GM23338 (cell line): ENCODE results near the gene LLGL2. TPM values are rescaled to one million over a fixed set of nuclear protein-coding genes. Genes with fewer than 3 reads are reported as not detected.

Experiments
- ATAC-seq: fragments of 200-7000 bp; cut with Tn5 transposase; 3 replicates; pipeline ENCODE4 v1.9.1; 2020
- DNase-seq: peaks from one replicate; pipeline ENCODE4 v3.0.0-alpha.2; 2015; ENCODE audit warnings: low spot score
- H2AFZ ChIP-seq: fragments of 200-600 bp; sonication (generic); 2 replicates; pipeline ENCODE4 v1.8.0; 2016; ENCODE audit warnings: antibody characterized with exemption, mild to moderate bottlenecking, moderate library complexity
- H3F3A ChIP-seq: fragments of 200-600 bp; sonication (generic); replicated peaks from 2 replicates; pipeline ENCODE4 v1.8.0; 2017; ENCODE audit warnings: antibody characterized with exemption, mixed run types, low read depth
- H3K27ac ChIP-seq: fragments of 200-600 bp; sonication (generic); 2 replicates; pipeline ENCODE4 v1.6.1; 2016; ENCODE audit warnings: low read depth
- H3K27me3 ChIP-seq: fragments of 200-600 bp; sonication (generic); 2 replicates; pipeline ENCODE4 v1.8.0; 2016; ENCODE audit warnings: mild to moderate bottlenecking, mixed run types, moderate library complexity; ENCODE audit not compliant: insufficient read depth
- H3K36me3 ChIP-seq: fragments of 200-600 bp; sonication (generic); 2 replicates; pipeline ENCODE4 v1.8.0; 2016; ENCODE audit warnings: mild to moderate bottlenecking; ENCODE audit not compliant: insufficient read depth
- H3K4me1 ChIP-seq: fragments of 200-600 bp; sonication (generic); 2 replicates; pipeline ENCODE4 v1.8.0; 2016; ENCODE audit warnings: mild to moderate bottlenecking, moderate library complexity; ENCODE audit not compliant: insufficient read depth
- H3K4me2 ChIP-seq: fragments of 200-600 bp; sonication (generic); 2 replicates; pipeline ENCODE4 v1.7.1; 2017; ENCODE audit warnings: mixed run types
- H3K4me3 ChIP-seq: fragments of 200-600 bp; sonication (generic); 2 replicates; pipeline ENCODE4 v1.6.1; 2016; ENCODE audit warnings: mixed run types
- H3K79me2 ChIP-seq: fragments of 200-600 bp; sonication (generic); replicated peaks from 2 replicates; pipeline ENCODE4 v1.8.0; 2017; ENCODE audit warnings: mild to moderate bottlenecking; ENCODE audit not compliant: insufficient read depth
- H3K9me2 ChIP-seq: fragments of 200-600 bp; sonication (generic); 2 replicates; pipeline ENCODE4 v1.8.0; 2017; ENCODE audit not compliant: insufficient read depth
- H4K20me1 ChIP-seq: fragments of 200-600 bp; sonication (generic); replicated peaks from 2 replicates; pipeline ENCODE4 v1.8.0; 2017; ENCODE audit warnings: mild to moderate bottlenecking; ENCODE audit not compliant: insufficient read depth
- H3K27ac Mint-ChIP-seq: 2 replicates; pipeline ENCODE4 v1.8.0; 2020; ENCODE audit warnings: inconsistent platforms, mild to moderate bottlenecking, moderate library complexity, mixed read lengths
- H3K27me3 Mint-ChIP-seq: 3 replicates; pipeline ENCODE4 v1.8.0; 2022; ENCODE audit warnings: low read depth, mild to moderate bottlenecking, moderate library complexity, mixed read lengths, inconsistent platforms; ENCODE audit not compliant: insufficient read depth, poor library complexity
- H3K36me3 Mint-ChIP-seq: 3 replicates; pipeline ENCODE4 v1.8.0; 2021; ENCODE audit warnings: low read depth, mild to moderate bottlenecking, inconsistent platforms, moderate library complexity, mixed read lengths
- H3K4me1 Mint-ChIP-seq: 3 replicates; pipeline ENCODE4 v1.8.0; 2020; ENCODE audit warnings: mild to moderate bottlenecking, inconsistent platforms, mixed read lengths
- H3K4me3 Mint-ChIP-seq: 3 replicates; pipeline ENCODE4 v1.8.0; 2021; ENCODE audit warnings: moderate library complexity, mild to moderate bottlenecking, inconsistent platforms, mixed read lengths
- H3K9me3 Mint-ChIP-seq: 3 replicates; pipeline ENCODE4 v1.8.0; 2020; ENCODE audit warnings: moderate library complexity, mild to moderate bottlenecking, inconsistent platforms, mixed read lengths
- CREB1 ChIP-seq: fragments of 250-450 bp; sonication (Bioruptor Pico); IDR thresholded peaks from 2 replicates; pipeline ENCODE4 v1.5.0; 2020; ENCODE audit warnings: low read depth, mild to moderate bottlenecking, moderate library complexity
- CTCF ChIP-seq, 2 experiments: fragments of 200-600 bp in 1 of 2; sonication (generic) in 1 of 2; conservative IDR thresholded peaks; 2 replicates each; pipeline versions ENCODE4 v1.5.1 to v1.6.1; 2016 to 2017; ENCODE audit warnings: antibody characterized with exemption in 2 of 2, low read depth in 2 of 2, mild to moderate bottlenecking in 2 of 2, moderate library complexity in 1 of 2
- ETS1 ChIP-seq: IDR thresholded peaks from 2 replicates; pipeline ENCODE4 v1.6.1; 2016; ENCODE audit warnings: antibody characterized with exemption
- EZH2phosphoT487 ChIP-seq: fragments of 200-600 bp; sonication (generic); IDR thresholded peaks from one replicate; pipeline ENCODE4 v1.8.1; 2018; ENCODE audit warnings: antibody characterized with exemption; ENCODE audit not compliant: unreplicated experiment
- JUNB ChIP-seq: IDR thresholded peaks from one replicate; pipeline ENCODE4 v1.6.1; 2016; ENCODE audit warnings: antibody characterized with exemption; ENCODE audit not compliant: unreplicated experiment
- NANOG ChIP-seq: IDR thresholded peaks from 2 replicates; pipeline ENCODE4 v1.6.1; 2016; ENCODE audit warnings: antibody characterized with exemption, borderline replicate concordance
- STAT1 ChIP-seq: IDR thresholded peaks from one replicate; pipeline ENCODE4 v1.6.1; 2016; ENCODE audit warnings: antibody characterized with exemption; ENCODE audit not compliant: unreplicated experiment
- ZNF114 ChIP-seq: fragments of 250-450 bp; sonication (Bioruptor Pico); IDR thresholded peaks from 2 replicates; pipeline ENCODE4 v1.5.0; 2020; ENCODE audit warnings: mild to moderate bottlenecking, moderate library complexity
- ZNF331 ChIP-seq: fragments of 250-450 bp; sonication (Bioruptor Pico); IDR thresholded peaks from 2 replicates; pipeline ENCODE4 v1.5.0; 2020; ENCODE audit warnings: low read depth, mild to moderate bottlenecking, moderate library complexity
- polyA plus RNA-seq: library from polyadenylated mRNA; unstranded; fragments of >200 nt; fragmentation: Nextera tagmentation; extraction: Ambion mirVana; gene quantifications from 2 replicates; pipeline ENCODE4 v1.2.1, GENCODE V29; 2016
- total RNA-seq: library from RNA; depleted of rRNA; stranded (reverse); fragments of >200 nt; shearing (Covaris generic); gene quantifications from 2 replicates; pipeline ENCODE4 v1.2.3, GENCODE V29; 2014
- TF ChIP-seq, protein P1 (sequence below): IDR thresholded peaks from one replicate; pipeline ENCODE4 v1.6.1; 2018; ENCODE audit warnings: antibody characterized with exemption; ENCODE audit not compliant: unreplicated experiment

The LLGL2 gene
- total and polyA plus RNA-seq, 2 experiments from 2014 or later = 62.5 to 78.5 TPM

GRCh38 chr17:75530837-75531720 is 5.6 kb downstream of the LLGL2 start:
- H3K27me3 ChIP-seq = peaks cover 6% of the 10 kb centered on the region; the same call in 1 of the 2 replicates
- H3K4me1 Mint-ChIP-seq = peaks cover 23% of the 10 kb centered on the region
- no peak overlapping the region for H3K4me3 ChIP-seq
- peaks cover 8% of the 10 kb centered on the region; the same call in 1 of the 2 replicates for H3F3A ChIP-seq
- no peaks in the 10 kb centered on the region for H3K9me2 ChIP-seq
- ATAC-seq (no peak), DNase-seq (no peak)
- H3K79me2 ChIP-seq = peaks cover 20% of the 10 kb centered on the region
- H3K4me2 ChIP-seq = no peak overlapping the region
- 0 out of 2 replicates have a peak overlapping the region, but pooled peaks have one; percentile 63 for H3K27ac ChIP-seq
- peak overlapping the region; percentile 48; the same call in 1 of the 2 replicates for H3K27ac Mint-ChIP-seq
- no peaks in the 10 kb centered on the region for H3K36me3 ChIP-seq
- H3K4me1 ChIP-seq = peaks cover 9% of the 10 kb centered on the region; the same call in 1 of the 2 replicates
- H3K27me3 Mint-ChIP-seq = peaks cover 24% of the 10 kb centered on the region
- peaks cover 5% of the 10 kb centered on the region; the same call in 2 of the 3 replicates for H3K36me3 Mint-ChIP-seq
- TF ChIP-seq STAT1 = no peak
- no peak for TF ChIP-seq ETS1
- no peak for TF ChIP-seq EZH2phosphoT487
- no peak for TF ChIP-seq ZNF114 (CRISPR knock-in tag)
- TF ChIP-seq NANOG = no peak
- TF ChIP-seq CREB1 (CRISPR knock-in tag) = no peak
- no peak overlapping the region for H3K4me3 Mint-ChIP-seq
- no peaks in the 10 kb centered on the region for H3K9me3 Mint-ChIP-seq
- H4K20me1 ChIP-seq = peaks cover 16% of the 10 kb centered on the region
- no peak overlapping the region for H2AFZ ChIP-seq

- Histone ChIP-seq H3K27ac (no peak overlapping the region), H4K20me1 (peaks cover 15% of the 10 kb centered on the region), H3K27me3 (peaks cover under 1% of the 10 kb centered on the region; the same call in 1 of the 2 replicates), H3K79me2 (peaks cover 19% of the 10 kb centered on the region), H2AFZ (no peak overlapping the region), H3K4me3 (no peak overlapping the region), H3K4me1 (peaks cover 6% of the 10 kb centered on the region; the same call in 1 of the 2 replicates), H3F3A (peaks cover 2% of the 10 kb centered on the region; the same call in 1 of the 2 replicates), H3K4me2 (no peak overlapping the region), H3K9me2 (no peaks in the 10 kb centered on the region), H3K36me3 (no peaks in the 10 kb centered on the region)
- H3K9me3 Mint-ChIP-seq = no peaks in the 10 kb centered on the region
- peaks cover 5% of the 10 kb centered on the region; the same call in 2 of the 3 replicates for H3K36me3 Mint-ChIP-seq
- no peak overlapping the region for H3K27ac Mint-ChIP-seq
- H3K4me3 Mint-ChIP-seq = no peak overlapping the region
- no peak for ATAC-seq
- peaks cover 19% of the 10 kb centered on the region for H3K27me3 Mint-ChIP-seq
- TF ChIP-seq NANOG (no peak), ZNF331 (no peak)
- DNase-seq = no peak
- H3K4me1 Mint-ChIP-seq = peaks cover 18% of the 10 kb centered on the region
Measured at GRCh38 chr17:75531721-75532072, 6.2 kb downstream of the LLGL2 start.

GRCh38 chr17:75535119-75535537 is 9.6 kb downstream of the LLGL2 start:
- no peak for DNase-seq
- H3K27me3 Mint-ChIP-seq = peaks cover 11% of the 10 kb centered on the region
- Histone ChIP-seq H3K36me3 (no peaks in the 10 kb centered on the region), H3K4me3 (no peak overlapping the region), H4K20me1 (peaks cover 4% of the 10 kb centered on the region), H3F3A (no peaks in the 10 kb centered on the region), H3K27ac (no peak overlapping the region), H2AFZ (no peak overlapping the region), H3K79me2 (no peaks in the 10 kb centered on the region), H3K9me2 (no peaks in the 10 kb centered on the region), H3K4me1 (no peaks in the 10 kb centered on the region), H3K27me3 (no peaks in the 10 kb centered on the region), H3K4me2 (no peak overlapping the region)
- H3K36me3 Mint-ChIP-seq = peaks cover 5% of the 10 kb centered on the region; the same call in 2 of the 3 replicates
- peak; percentile 58 for ATAC-seq
- peak overlapping the region; percentile 87; the same call in 1 of the 2 replicates for H3K27ac Mint-ChIP-seq
- peaks cover 15% of the 10 kb centered on the region for H3K4me1 Mint-ChIP-seq
- no peak overlapping the region for H3K4me3 Mint-ChIP-seq
- no peaks in the 10 kb centered on the region for H3K9me3 Mint-ChIP-seq
- TF ChIP-seq, protein P1, sequence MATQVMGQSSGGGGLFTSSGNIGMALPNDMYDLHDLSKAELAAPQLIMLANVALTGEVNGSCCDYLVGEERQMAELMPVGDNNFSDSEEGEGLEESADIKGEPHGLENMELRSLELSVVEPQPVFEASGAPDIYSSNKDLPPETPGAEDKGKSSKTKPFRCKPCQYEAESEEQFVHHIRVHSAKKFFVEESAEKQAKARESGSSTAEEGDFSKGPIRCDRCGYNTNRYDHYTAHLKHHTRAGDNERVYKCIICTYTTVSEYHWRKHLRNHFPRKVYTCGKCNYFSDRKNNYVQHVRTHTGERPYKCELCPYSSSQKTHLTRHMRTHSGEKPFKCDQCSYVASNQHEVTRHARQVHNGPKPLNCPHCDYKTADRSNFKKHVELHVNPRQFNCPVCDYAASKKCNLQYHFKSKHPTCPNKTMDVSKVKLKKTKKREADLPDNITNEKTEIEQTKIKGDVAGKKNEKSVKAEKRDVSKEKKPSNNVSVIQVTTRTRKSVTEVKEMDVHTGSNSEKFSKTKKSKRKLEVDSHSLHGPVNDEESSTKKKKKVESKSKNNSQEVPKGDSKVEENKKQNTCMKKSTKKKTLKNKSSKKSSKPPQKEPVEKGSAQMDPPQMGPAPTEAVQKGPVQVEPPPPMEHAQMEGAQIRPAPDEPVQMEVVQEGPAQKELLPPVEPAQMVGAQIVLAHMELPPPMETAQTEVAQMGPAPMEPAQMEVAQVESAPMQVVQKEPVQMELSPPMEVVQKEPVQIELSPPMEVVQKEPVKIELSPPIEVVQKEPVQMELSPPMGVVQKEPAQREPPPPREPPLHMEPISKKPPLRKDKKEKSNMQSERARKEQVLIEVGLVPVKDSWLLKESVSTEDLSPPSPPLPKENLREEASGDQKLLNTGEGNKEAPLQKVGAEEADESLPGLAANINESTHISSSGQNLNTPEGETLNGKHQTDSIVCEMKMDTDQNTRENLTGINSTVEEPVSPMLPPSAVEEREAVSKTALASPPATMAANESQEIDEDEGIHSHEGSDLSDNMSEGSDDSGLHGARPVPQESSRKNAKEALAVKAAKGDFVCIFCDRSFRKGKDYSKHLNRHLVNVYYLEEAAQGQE = no peak
- TF ChIP-seq CREB1 (CRISPR knock-in tag) (no peak), ETS1 (no peak), STAT1 (no peak), JUNB (no peak), CTCF (conservative IDR thresholded peaks at IDR 0.05; ENCODE audit: low read depth in 2 of 2) (no peak)
